B cell (primary cell): ENCODE data around the gene RAB3D. TPM values are rescaled to one million over a fixed set of nuclear protein-coding genes. Genes with fewer than 3 reads are reported as not detected.

ENCODE experiments used
- ATAC-seq: fragments of 200-7000 bp; cut with Tn5 transposase; one replicate; pipeline ENCODE4 v1.10.0; 2021; ENCODE audit warnings: low read depth, mild to moderate bottlenecking, moderate number of reproducible peaks, moderate library complexity
- CTCF ChIA-PET: fragments of 350-600 bp; sonication (Branson Sonifier 250); formaldehyde crosslinking; loops from one replicate; lab custom pipeline; 2021; ENCODE audit warnings: antibody characterized with exemption, inconsistent platforms; lab: Charles Lee
- POLR2A ChIA-PET: fragments of 350-600 bp; sonication (Branson Sonifier 250); formaldehyde crosslinking; loops from one replicate; lab custom pipeline; 2021; ENCODE audit warnings: antibody characterized with exemption; lab: Charles Lee
- DNase-seq: peaks from one replicate; pipeline ENCODE4 v3.0.0; 2013
- H2AFZ ChIP-seq: 2 replicates; pipeline ENCODE4 v1.6.1; 2012; ENCODE audit warnings: mild to moderate bottlenecking, low read depth, low read length; ENCODE audit not compliant: insufficient read depth, poor library complexity, severe bottlenecking
- H3K27ac ChIP-seq, 2 donors: 1 replicate in 1 of 2; 2 replicates in 1 of 2; pipeline ENCODE4 v1.5.1; 2012 to 2013; ENCODE audit warnings: low read length in 2 of 2, mild to moderate bottlenecking in 2 of 2, moderate library complexity in 1 of 2
- H3K27me3 ChIP-seq, 4 experiments: fragments of 200-600 bp in 1 of 4; sonication (generic) in 1 of 4; replicated peaks in 1 of 4; 1 replicate in 2 of 4; 2 replicates in 2 of 4; pipeline versions ENCODE4 v1.6.1 to v1.7.0; 2013 to 2016; ENCODE audit warnings: low read length in 3 of 4, mild to moderate bottlenecking in 2 of 4, mixed read lengths in 1 of 4, moderate library complexity in 1 of 4; ENCODE audit not compliant: insufficient read depth in 4 of 4, control insufficient read depth in 3 of 4; ENCODE audit errors: control extremely low read depth in 1 of 4
- H3K36me3 ChIP-seq, 2 experiments: replicated peaks in 1 of 2; 1 replicate in 1 of 2; 2 replicates in 1 of 2; pipeline versions ENCODE4 v1.6.1 to v1.7.1; 2013; ENCODE audit warnings: low read length in 1 of 2; ENCODE audit not compliant: insufficient read depth in 2 of 2, control insufficient read depth in 1 of 2; ENCODE audit errors: control extremely low read depth in 1 of 2, extremely low read depth in 1 of 2
- H3K4me1 ChIP-seq, 2 donors: fragments of 200-600 bp in 1 of 2; sonication (generic) in 1 of 2; 1 replicate in 1 of 2; 2 replicates in 1 of 2; pipeline versions ENCODE4 v1.5.1 to v1.6.1; 2013 to 2017; ENCODE audit warnings: low read length in 2 of 2; ENCODE audit not compliant: control insufficient read depth in 2 of 2, insufficient read depth in 2 of 2
- H3K4me2 ChIP-seq: replicated peaks from 2 replicates; pipeline ENCODE3; 2012; ENCODE audit warnings: mild to moderate bottlenecking, low read depth, low read length; ENCODE audit not compliant: poor library complexity, severe bottlenecking
- H3K4me3 ChIP-seq, 5 experiments: fragments of 200-600 bp in 1 of 5; sonication (generic) in 1 of 5; 1 replicate in 3 of 5; 2 replicates in 2 of 5; pipeline versions ENCODE4 v1.5.1 to v1.7.0; 2011 to 2016; ENCODE audit warnings: low read length in 4 of 5, mild to moderate bottlenecking in 4 of 5, low read depth in 2 of 5, control low read depth in 1 of 5, moderate library complexity in 1 of 5; ENCODE audit not compliant: insufficient read depth in 1 of 5; ENCODE audit errors: control extremely low read depth in 1 of 5, extremely low read depth in 1 of 5
- H3K79me2 ChIP-seq: fragments of 200-600 bp; sonication (generic); one replicate; pipeline ENCODE4 v1.6.0; 2016; ENCODE audit warnings: low read length; ENCODE audit not compliant: control insufficient read depth, insufficient read depth
- H3K9ac ChIP-seq: fragments of 200-600 bp; sonication (generic); 2 replicates; pipeline ENCODE4 v1.6.1; 2017; ENCODE audit warnings: mild to moderate bottlenecking, low read length, moderate library complexity
- H3K9me3 ChIP-seq, 3 donors: one replicate each; pipeline versions ENCODE4 v1.6.1 to v1.7.1; 2013; ENCODE audit warnings: low read length in 2 of 3; ENCODE audit not compliant: control insufficient read depth in 2 of 3, insufficient read depth in 1 of 3; ENCODE audit errors: control extremely low read depth in 1 of 3
- H4K20me1 ChIP-seq: 2 replicates; pipeline ENCODE4 v1.6.0; 2012; ENCODE audit warnings: mild to moderate bottlenecking, low read length; ENCODE audit not compliant: insufficient read depth, control insufficient read depth, poor library complexity, severe bottlenecking
- H3K27ac Mint-ChIP-seq: one replicate; pipeline ENCODE4 v1.8.0; 2021; ENCODE audit warnings: mixed read lengths
- H3K27me3 Mint-ChIP-seq: one replicate; pipeline ENCODE4 v1.8.0; 2021; ENCODE audit warnings: mixed read lengths
- H3K4me1 Mint-ChIP-seq: one replicate; pipeline ENCODE4 v1.8.0; 2021; ENCODE audit warnings: mixed read lengths
- H3K4me3 Mint-ChIP-seq: one replicate; pipeline ENCODE4 v1.8.0; 2021; ENCODE audit warnings: mixed read lengths
- H3K9me3 Mint-ChIP-seq: one replicate; pipeline ENCODE4 v1.8.0; 2022; ENCODE audit warnings: mixed read lengths; ENCODE audit not compliant: insufficient read depth
- EZH2 ChIP-seq: IDR thresholded peaks from 2 replicates; pipeline ENCODE4 v1.6.1; 2012; ENCODE audit warnings: borderline replicate concordance, low read depth, mild to moderate bottlenecking, moderate library complexity, low read length; ENCODE audit not compliant: insufficient read depth, poor library complexity, severe bottlenecking
- WGBS: methylation state at CpG from one replicate; pipeline ENCODE4 v1.1.5; 2013; ENCODE audit warnings: missing lambda C conversion rate; ENCODE audit not compliant: insufficient coverage; 5-methylcytosine and 5-hydroxymethylcytosine counted together
- intact Hi-C: fragments of 100-400 bp; cut with micrococcal nuclease; formaldehyde crosslinking; loops from one replicate; pipeline ENCODE4 v1.10.0; 2022
- polyA plus RNA-seq: library from polyadenylated mRNA; depleted of rRNA; stranded (reverse); fragments of >200 nt; gene quantifications from 2 replicates; pipeline ENCODE4 v1.2.3, GENCODE V29; 2012
- total RNA-seq, 2 donors: library from RNA; stranded (reverse); fragments of 120-200 nt in 1 of 2; gene quantifications; 1 replicate in 1 of 2; 2 replicates in 1 of 2; pipeline versions ENCODE4 v1.2.3 to v1.2.4, GENCODE V29; 2013 to 2022
- TF ChIP-seq, protein P1 (sequence below): fragments of 200-600 bp; IDR thresholded peaks from one replicate; pipeline ENCODE4 v1.8.0; 2022; ENCODE audit warnings: antibody characterized with exemption, mild to moderate bottlenecking

The RAB3D gene
- total and polyA plus RNA-seq, 2 donors (not counting 1 experiment from before 2014, with no cell fraction given), result 5.3 to 8.9 TPM

DNA sequence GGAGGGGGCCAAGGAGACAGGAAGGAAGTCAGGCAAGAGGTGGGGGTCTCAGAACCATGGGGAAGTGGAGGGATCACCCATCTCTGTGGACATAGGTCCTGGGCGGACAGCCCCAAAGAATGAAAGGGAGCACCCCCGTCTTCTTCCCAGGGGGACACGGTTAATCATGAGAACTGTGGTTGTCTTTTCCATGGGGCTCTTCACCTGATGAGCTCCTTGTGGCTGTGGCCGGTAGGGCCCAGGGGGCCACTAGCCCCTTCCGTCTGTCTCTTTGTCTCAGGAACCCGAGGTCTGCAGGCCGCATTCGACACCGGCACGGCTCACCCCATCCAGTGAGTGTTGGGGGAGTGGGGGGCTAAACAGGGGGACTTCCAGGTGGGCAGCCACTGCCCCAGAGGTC lies 24.4 kb upstream of the RAB3D start:
- CTCF ChIA-PET, result interaction anchor here (0.6 to 1.5 kb wide), 2 partner anchors 27 to 571 kb away, joined by 3 read pairs; no protein-coding TSS in a partner anchor
- Histone ChIP-seq H3K79me2 (no peaks in the 10 kb centered on the region), H3K4me1 (no peaks in the 10 kb centered on the region), H3K9ac (no peak overlapping the region), H3K9me3 (no peaks in the 10 kb centered on the region), H3K36me3 (peaks cover 0 to 19% of the 10 kb centered on the region in 2 experiments), H3K27ac (no peak overlapping the region), H3K27me3 (no peaks in the 10 kb centered on the region), H3K4me3 (no peak overlapping the region), H2AFZ (no peak overlapping the region), H3K4me2 (no peak overlapping the region), H4K20me1 (no peaks in the 10 kb centered on the region)
- no peak for TF ChIP-seq EZH2
- TF ChIP-seq, protein P1, sequence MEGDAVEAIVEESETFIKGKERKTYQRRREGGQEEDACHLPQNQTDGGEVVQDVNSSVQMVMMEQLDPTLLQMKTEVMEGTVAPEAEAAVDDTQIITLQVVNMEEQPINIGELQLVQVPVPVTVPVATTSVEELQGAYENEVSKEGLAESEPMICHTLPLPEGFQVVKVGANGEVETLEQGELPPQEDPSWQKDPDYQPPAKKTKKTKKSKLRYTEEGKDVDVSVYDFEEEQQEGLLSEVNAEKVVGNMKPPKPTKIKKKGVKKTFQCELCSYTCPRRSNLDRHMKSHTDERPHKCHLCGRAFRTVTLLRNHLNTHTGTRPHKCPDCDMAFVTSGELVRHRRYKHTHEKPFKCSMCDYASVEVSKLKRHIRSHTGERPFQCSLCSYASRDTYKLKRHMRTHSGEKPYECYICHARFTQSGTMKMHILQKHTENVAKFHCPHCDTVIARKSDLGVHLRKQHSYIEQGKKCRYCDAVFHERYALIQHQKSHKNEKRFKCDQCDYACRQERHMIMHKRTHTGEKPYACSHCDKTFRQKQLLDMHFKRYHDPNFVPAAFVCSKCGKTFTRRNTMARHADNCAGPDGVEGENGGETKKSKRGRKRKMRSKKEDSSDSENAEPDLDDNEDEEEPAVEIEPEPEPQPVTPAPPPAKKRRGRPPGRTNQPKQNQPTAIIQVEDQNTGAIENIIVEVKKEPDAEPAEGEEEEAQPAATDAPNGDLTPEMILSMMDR, result no peak
- POLR2A ChIA-PET, result no interaction called here
- H3K27ac Mint-ChIP-seq, result no peak overlapping the region
- WGBS, result 97% methylated on average over 9 of the region's 10 CpGs
- no peaks in the 10 kb centered on the region for H3K27me3 Mint-ChIP-seq
- H3K4me3 Mint-ChIP-seq, result no peak overlapping the region
- no peaks in the 10 kb centered on the region for H3K9me3 Mint-ChIP-seq
- no peak for DNase-seq
- intact Hi-C loops, result no loop called here
- ATAC-seq, result no peak
- no peaks in the 10 kb centered on the region for H3K4me1 Mint-ChIP-seq

DNA sequence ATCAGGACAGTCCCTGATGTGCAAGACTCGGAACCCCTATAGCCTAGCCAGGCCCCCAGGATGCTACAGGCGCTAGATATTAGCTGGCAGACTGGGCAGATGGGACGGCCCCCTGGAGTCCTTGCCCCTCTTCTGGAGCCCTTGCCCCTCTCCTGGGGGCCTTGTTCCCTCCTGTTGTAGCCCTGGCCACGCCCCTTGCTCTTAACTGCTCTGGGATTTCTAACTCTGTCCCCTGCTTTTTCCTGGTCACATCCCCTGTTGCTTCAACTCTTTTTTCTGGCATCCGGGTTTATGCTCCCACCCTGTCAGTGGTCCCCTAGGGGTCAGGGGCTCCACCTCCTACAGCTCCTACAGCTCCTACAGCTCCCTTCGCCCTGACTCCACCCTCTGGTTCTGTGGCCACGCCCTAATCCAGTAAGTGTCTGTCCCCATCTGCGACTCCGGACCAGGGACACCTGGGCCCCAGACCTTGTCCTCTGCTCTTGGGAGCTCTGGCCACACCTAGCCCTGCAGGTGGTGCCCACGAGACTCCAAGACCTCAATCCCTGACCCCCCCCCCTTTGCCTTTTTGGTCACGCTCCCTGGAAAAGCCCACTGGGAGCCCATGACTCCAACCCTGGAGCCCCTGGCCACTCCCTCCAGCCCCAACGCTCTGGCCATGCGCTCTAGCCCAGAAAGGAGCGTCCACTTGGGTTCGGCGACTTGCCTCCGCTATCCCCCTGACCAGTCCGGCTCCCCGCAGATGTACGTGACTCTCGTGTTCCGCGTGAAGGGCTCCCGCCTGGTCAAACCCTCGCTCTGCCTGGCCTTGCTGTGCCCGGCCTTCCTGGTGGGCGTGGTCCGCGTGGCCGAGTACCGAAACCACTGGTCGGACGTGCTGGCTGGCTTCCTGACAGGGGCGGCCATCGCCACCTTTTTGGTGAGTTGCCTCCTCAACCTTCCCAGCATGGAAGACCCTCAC lies 22.6 kb upstream of the RAB3D start:
- ChIA-PET CTCF (no interaction called here), POLR2A (no interaction called here)
- Mint-ChIP-seq H3K4me3 (no peak overlapping the region), H3K4me1 (no peaks in the 10 kb centered on the region), H3K27me3 (no peaks in the 10 kb centered on the region), H3K27ac (no peak overlapping the region), H3K9me3 (no peaks in the 10 kb centered on the region)
- H3K27ac ChIP-seq, result no peak overlapping the region
- TF ChIP-seq EZH2, result no peak
- TF ChIP-seq, protein P1, result no peak
- H3K4me3 ChIP-seq, result no peak overlapping the region
- intact Hi-C loops, result no loop called here
- no peak overlapping the region for H3K4me2 ChIP-seq
- ATAC-seq (no peak), DNase-seq (no peak)
- H3K9me3 ChIP-seq, result no peaks in the 10 kb centered on the region
- H3K79me2 ChIP-seq, result no peaks in the 10 kb centered on the region
- H3K36me3 ChIP-seq, result peaks cover 0 to 9% of the 10 kb centered on the region in 2 experiments
- H4K20me1 ChIP-seq, result no peaks in the 10 kb centered on the region
- no peak overlapping the region for H3K9ac ChIP-seq
- no peaks in the 10 kb centered on the region for H3K4me1 ChIP-seq
- WGBS, result 96% methylated on average over 32 of the region's 35 CpGs
- no peak overlapping the region for H2AFZ ChIP-seq
- no peaks in the 10 kb centered on the region for H3K27me3 ChIP-seq
